ENCODE results near the gene SERP2.

SERP2 gene

DNA sequence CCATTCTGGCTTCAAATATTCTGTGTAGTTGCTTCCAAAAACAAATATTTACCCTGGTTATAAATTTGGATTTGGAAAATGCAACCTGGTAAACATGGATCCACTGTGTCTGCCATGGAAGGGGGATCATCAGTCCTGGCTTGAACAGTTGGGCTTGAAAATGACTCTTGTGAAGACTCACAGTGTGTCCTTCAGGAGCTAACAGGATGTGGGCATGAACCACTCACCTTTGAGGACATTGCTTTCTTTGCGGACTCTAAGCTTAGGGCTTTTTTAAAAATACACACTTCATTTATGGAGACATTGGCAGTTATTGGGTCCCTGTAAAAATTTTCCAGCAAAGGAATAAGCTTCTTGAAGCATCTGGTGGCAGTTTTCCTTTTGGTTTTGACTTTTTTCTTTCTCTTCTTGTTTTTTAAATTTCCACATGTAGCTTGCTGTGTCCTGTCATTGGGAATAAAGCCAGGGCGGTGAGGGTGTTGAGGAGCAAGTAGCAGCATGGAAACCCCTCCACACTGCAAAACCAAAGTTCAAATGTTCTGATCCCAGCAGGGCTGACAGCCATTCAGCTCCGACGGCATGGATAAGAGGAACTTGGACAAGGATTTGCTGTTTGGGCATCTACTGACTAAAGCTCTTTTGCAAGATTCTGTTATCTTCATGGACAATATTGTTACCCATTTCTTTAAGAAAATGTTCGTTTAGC, 39.5 kb upstream of the SERP2 start (continued):
- TF ChIP-seq, protein P1, sequence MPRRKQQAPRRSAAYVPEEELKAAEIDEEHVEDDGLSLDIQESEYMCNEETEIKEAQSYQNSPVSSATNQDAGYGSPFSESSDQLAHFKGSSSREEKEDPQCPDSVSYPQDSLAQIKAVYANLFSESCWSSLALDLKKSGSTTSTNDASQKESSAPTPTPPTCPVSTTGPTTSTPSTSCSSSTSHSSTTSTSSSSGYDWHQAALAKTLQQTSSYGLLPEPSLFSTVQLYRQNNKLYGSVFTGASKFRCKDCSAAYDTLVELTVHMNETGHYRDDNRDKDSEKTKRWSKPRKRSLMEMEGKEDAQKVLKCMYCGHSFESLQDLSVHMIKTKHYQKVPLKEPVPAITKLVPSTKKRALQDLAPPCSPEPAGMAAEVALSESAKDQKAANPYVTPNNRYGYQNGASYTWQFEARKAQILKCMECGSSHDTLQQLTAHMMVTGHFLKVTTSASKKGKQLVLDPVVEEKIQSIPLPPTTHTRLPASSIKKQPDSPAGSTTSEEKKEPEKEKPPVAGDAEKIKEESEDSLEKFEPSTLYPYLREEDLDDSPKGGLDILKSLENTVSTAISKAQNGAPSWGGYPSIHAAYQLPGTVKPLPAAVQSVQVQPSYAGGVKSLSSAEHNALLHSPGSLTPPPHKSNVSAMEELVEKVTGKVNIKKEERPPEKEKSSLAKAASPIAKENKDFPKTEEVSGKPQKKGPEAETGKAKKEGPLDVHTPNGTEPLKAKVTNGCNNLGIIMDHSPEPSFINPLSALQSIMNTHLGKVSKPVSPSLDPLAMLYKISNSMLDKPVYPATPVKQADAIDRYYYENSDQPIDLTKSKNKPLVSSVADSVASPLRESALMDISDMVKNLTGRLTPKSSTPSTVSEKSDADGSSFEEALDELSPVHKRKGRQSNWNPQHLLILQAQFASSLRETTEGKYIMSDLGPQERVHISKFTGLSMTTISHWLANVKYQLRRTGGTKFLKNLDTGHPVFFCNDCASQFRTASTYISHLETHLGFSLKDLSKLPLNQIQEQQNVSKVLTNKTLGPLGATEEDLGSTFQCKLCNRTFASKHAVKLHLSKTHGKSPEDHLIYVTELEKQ (tag by site-specific recombination; IDR thresholded peaks at IDR 0.05; ENCODE audit: borderline replicate concordance), result no peak
- no peak for TF ChIP-seq ZBTB20 (tag by site-specific recombination; IDR thresholded peaks at IDR 0.05)
- TF ChIP-seq, protein P2, sequence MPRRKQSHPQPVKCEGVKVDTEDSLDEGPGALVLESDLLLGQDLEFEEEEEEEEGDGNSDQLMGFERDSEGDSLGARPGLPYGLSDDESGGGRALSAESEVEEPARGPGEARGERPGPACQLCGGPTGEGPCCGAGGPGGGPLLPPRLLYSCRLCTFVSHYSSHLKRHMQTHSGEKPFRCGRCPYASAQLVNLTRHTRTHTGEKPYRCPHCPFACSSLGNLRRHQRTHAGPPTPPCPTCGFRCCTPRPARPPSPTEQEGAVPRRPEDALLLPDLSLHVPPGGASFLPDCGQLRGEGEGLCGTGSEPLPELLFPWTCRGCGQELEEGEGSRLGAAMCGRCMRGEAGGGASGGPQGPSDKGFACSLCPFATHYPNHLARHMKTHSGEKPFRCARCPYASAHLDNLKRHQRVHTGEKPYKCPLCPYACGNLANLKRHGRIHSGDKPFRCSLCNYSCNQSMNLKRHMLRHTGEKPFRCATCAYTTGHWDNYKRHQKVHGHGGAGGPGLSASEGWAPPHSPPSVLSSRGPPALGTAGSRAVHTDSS (tag by site-specific recombination; IDR thresholded peaks at IDR 0.05), result no peak
- TF ChIP-seq ZBTB7A (tag by site-specific recombination; IDR thresholded peaks at IDR 0.05; ENCODE audit: low read depth), result no peak
- TF ChIP-seq KLF17 (tag by site-specific recombination; IDR thresholded peaks at IDR 0.05), result no peak
- TF ChIP-seq ZNF138 (tag by site-specific recombination; IDR thresholded peaks at IDR 0.05; ENCODE audit: borderline replicate concordance), result no peak
- no peak for TF ChIP-seq ZNF621 (tag by site-specific recombination; IDR thresholded peaks at IDR 0.05)
- TF ChIP-seq ZNF843 (tag by site-specific recombination; IDR thresholded peaks at IDR 0.05), result no peak

GRCh38 chr13:44334751-44335150, 38.9 kb upstream of the SERP2 start:
- Histone ChIP-seq H3K27ac (ENCODE audit: extremely low read depth, low read depth, low read length) (no peak overlapping the region), H3K4me1 (ENCODE audit: control insufficient read depth, insufficient read depth, low read length) (peaks cover 4% of the 10 kb centered on the region), H3K4me3 (ENCODE audit: low read depth, low read length) (no peak overlapping the region), H3K36me3 (ENCODE audit: control insufficient read depth in 2 of 2, insufficient read depth in 1 of 2, low read length in 2 of 2) (no peaks in the 10 kb centered on the region), H3K9me3 (ENCODE audit: control insufficient read depth, insufficient read depth, low read depth, low read length) (no peaks in the 10 kb centered on the region)
- ChIA-PET CTCF (no interaction called here), POLR2A (interaction anchor here (0.9 kb wide), 2 partner anchors 102 kb away, joined by 3 to 4 read pairs; no protein-coding TSS in a partner anchor)
- no peak for TF ChIP-seq ZNF623 (tag by site-specific recombination; IDR thresholded peaks at IDR 0.05)

GRCh38 chr13:44336934-44337333, 36.7 kb upstream of the SERP2 start:
- Histone ChIP-seq H3K4me3 (ENCODE audit: low read depth, low read length) (no peak overlapping the region), H3K9me3 (ENCODE audit: control insufficient read depth, insufficient read depth, low read depth, low read length) (no peaks in the 10 kb centered on the region), H3K27ac (ENCODE audit: extremely low read depth, low read depth, low read length) (no peak overlapping the region), H3K4me1 (ENCODE audit: control insufficient read depth, insufficient read depth, low read length) (peaks cover 4% of the 10 kb centered on the region; the same call in 1 of the 2 replicates), H3K36me3 (ENCODE audit: control insufficient read depth in 2 of 2, insufficient read depth in 1 of 2, low read length in 2 of 2) (no peaks in the 10 kb centered on the region)
- ChIA-PET CTCF (no interaction called here), POLR2A (no interaction called here)
- TF ChIP-seq ZNF174 (tag by site-specific recombination; IDR thresholded peaks at IDR 0.05) (no peak), FEZF1 (tag by site-specific recombination; IDR thresholded peaks at IDR 0.05) (peak; percentile 82)

DNA sequence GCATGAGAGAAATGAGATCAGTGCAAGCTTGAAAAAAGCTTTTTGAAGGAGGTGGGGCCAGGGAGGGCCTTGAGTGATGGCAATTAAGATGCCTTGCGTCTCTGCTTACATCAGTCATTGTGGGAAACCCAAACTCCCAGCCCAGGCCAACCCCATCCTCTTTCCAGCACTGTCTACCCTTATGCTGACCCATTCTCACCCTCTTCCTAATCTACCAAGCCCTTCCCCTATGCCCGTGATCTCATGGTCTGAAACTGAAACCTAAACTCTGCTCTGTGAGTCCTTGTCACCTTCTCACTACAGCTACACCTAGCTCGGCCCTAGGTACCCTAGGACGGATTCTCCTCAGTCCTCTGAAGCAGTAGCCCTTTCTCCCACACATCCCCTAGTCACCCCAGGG, 36.0 kb upstream of the SERP2 start:
- Histone ChIP-seq H3K36me3 (ENCODE audit: control insufficient read depth in 2 of 2, insufficient read depth in 1 of 2, low read length in 2 of 2) (no peaks in the 10 kb centered on the region), H3K27ac (ENCODE audit: extremely low read depth, low read depth, low read length) (no peak overlapping the region), H3K9me3 (ENCODE audit: control insufficient read depth, insufficient read depth, low read depth, low read length) (no peaks in the 10 kb centered on the region), H3K4me1 (ENCODE audit: control insufficient read depth, insufficient read depth, low read length) (peaks cover 4% of the 10 kb centered on the region; the same call in 1 of the 2 replicates), H3K4me3 (ENCODE audit: low read depth, low read length) (no peak overlapping the region)
- ChIA-PET CTCF (no interaction called here), POLR2A (no interaction called here)
- TF ChIP-seq ZNF280C (tag by site-specific recombination; IDR thresholded peaks at IDR 0.05) (no peak), ZSCAN16 (tag by site-specific recombination; IDR thresholded peaks at IDR 0.05) (no peak), ZNF776 (tag by site-specific recombination; IDR thresholded peaks at IDR 0.05; ENCODE audit: borderline replicate concordance) (no peak), PRDM10 (tag by site-specific recombination; IDR thresholded peaks at IDR 0.05) (no peak)
- TF ChIP-seq, protein P3, sequence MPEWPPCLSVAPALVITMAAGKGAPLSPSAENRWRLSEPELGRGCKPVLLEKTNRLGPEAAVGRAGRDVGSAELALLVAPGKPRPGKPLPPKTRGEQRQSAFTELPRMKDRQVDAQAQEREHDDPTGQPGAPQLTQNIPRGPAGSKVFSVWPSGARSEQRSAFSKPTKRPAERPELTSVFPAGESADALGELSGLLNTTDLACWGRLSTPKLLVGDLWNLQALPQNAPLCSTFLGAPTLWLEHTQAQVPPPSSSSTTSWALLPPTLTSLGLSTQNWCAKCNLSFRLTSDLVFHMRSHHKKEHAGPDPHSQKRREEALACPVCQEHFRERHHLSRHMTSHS (tag by site-specific recombination; IDR thresholded peaks at IDR 0.05), result no peak

All from HEK293 (cell line).